ENCODE results near the gene PPP1R10. TPM values are rescaled to one million over a fixed set of nuclear protein-coding genes. Genes with fewer than 3 reads are reported as not detected.

The PPP1R10 gene
- polyA plus RNA-seq, 1 donor (not counting 4 experiments of a cell fraction or from before 2014, with no cell fraction given): 36.6 TPM

- Histone ChIP-seq H3K36me3 (ENCODE audit: control insufficient read depth in 2 of 2, extremely low read depth in 1 of 2, insufficient read depth in 2 of 2, low read length in 2 of 2) (peaks cover 49 to 58% of the 10 kb centered on the region in 2 experiments), H3K79me2 (ENCODE audit: control insufficient read depth, insufficient read depth, low read length) (no peaks in the 10 kb centered on the region), H3K4me3 (ENCODE audit: control insufficient read depth in 2 of 3, extremely low read depth in 1 of 3, insufficient read depth in 2 of 3, low read depth in 1 of 3, low read length in 3 of 3) (no peak overlapping the region), H4K20me1 (ENCODE audit: control insufficient read depth, extremely low read depth, insufficient read depth, low read length) (no peaks in the 10 kb centered on the region), H3K4me2 (ENCODE audit: control insufficient read depth, extremely low read depth, insufficient read depth, low read depth, low read length) (no peak overlapping the region), H2AFZ (ENCODE audit: control insufficient read depth, low read length) (no peak overlapping the region), H3K9ac (ENCODE audit: control insufficient read depth, extremely low read depth, insufficient read depth, low read length) (no peak overlapping the region), H3K27me3 (ENCODE audit: control insufficient read depth, extremely low read depth, insufficient read depth, low read length) (no peaks in the 10 kb centered on the region), H3K27ac (ENCODE audit: control insufficient read depth, insufficient read depth, low read length) (no peak overlapping the region), H3K4me1 (ENCODE audit: control insufficient read depth, extremely low read depth, insufficient read depth, low read length) (no peaks in the 10 kb centered on the region), H3K9me1 (ENCODE audit: control insufficient read depth, extremely low read depth, insufficient read depth, low read length) (no peaks in the 10 kb centered on the region), H3K9me3 (ENCODE audit: control insufficient read depth, low read depth, low read length) (no peaks in the 10 kb centered on the region)
- TF ChIP-seq CTCF (optimal IDR thresholded peaks at IDR 0.05 in 1 of 3, IDR thresholded peaks at IDR 0.05 in 1 of 3, conservative IDR thresholded peaks at IDR 0.05 in 1 of 3; ENCODE audit: extremely low read depth in 1 of 3, insufficient read depth in 2 of 3, low read length in 3 of 3) (no peak), EZH2 (IDR thresholded peaks at IDR 0.05; ENCODE audit: low read length) (no peak)
- dilution Hi-C loops (cut with MboI; ENCODE audit: extremely low pct_ligation_motif_present, low sequenced_read_pairs): no loop called here
- DNase-seq (ENCODE audit: low read depth, low spot score) (no peak), FAIRE-seq (no peak)
These were observed 39.5 kb upstream of the PPP1R10 start for GRCh38 chr6:30656513-30656912.

- Histone ChIP-seq H3K36me3 (ENCODE audit: control insufficient read depth in 2 of 2, extremely low read depth in 1 of 2, insufficient read depth in 2 of 2, low read length in 2 of 2) (peaks cover 50 to 61% of the 10 kb centered on the region in 2 experiments), H3K79me2 (ENCODE audit: control insufficient read depth, insufficient read depth, low read length) (no peaks in the 10 kb centered on the region), H3K27me3 (ENCODE audit: control insufficient read depth, extremely low read depth, insufficient read depth, low read length) (no peaks in the 10 kb centered on the region), H3K27ac (ENCODE audit: control insufficient read depth, insufficient read depth, low read length) (no peak overlapping the region), H3K9ac (ENCODE audit: control insufficient read depth, extremely low read depth, insufficient read depth, low read length) (no peak overlapping the region), H3K4me2 (ENCODE audit: control insufficient read depth, extremely low read depth, insufficient read depth, low read depth, low read length) (no peak overlapping the region), H3K4me1 (ENCODE audit: control insufficient read depth, extremely low read depth, insufficient read depth, low read length) (no peaks in the 10 kb centered on the region), H4K20me1 (ENCODE audit: control insufficient read depth, extremely low read depth, insufficient read depth, low read length) (no peaks in the 10 kb centered on the region), H3K4me3 (ENCODE audit: control insufficient read depth in 2 of 3, extremely low read depth in 1 of 3, insufficient read depth in 2 of 3, low read depth in 1 of 3, low read length in 3 of 3) (no peak overlapping the region), H2AFZ (ENCODE audit: control insufficient read depth, low read length) (no peak overlapping the region), H3K9me1 (ENCODE audit: control insufficient read depth, extremely low read depth, insufficient read depth, low read length) (no peaks in the 10 kb centered on the region), H3K9me3 (ENCODE audit: control insufficient read depth, low read depth, low read length) (no peaks in the 10 kb centered on the region)
- TF ChIP-seq CTCF (optimal IDR thresholded peaks at IDR 0.05 in 1 of 3, IDR thresholded peaks at IDR 0.05 in 1 of 3, conservative IDR thresholded peaks at IDR 0.05 in 1 of 3; ENCODE audit: extremely low read depth in 1 of 3, insufficient read depth in 2 of 3, low read length in 3 of 3): no peak
- no peak for TF ChIP-seq EZH2 (IDR thresholded peaks at IDR 0.05; ENCODE audit: low read length)
- FAIRE-seq: no peak
- DNase-seq (ENCODE audit: low read depth, low spot score): no peak
- dilution Hi-C loops (cut with MboI; ENCODE audit: extremely low pct_ligation_motif_present, low sequenced_read_pairs): no loop called here
These were observed 38.7 kb upstream of the PPP1R10 start for GRCh38 chr6:30655743-30656094.

Measured in keratinocyte (primary cell).